GM23338 (cell line): ENCODE data around the gene SMURF1. TPM values are rescaled to one million over a fixed set of nuclear protein-coding genes. Genes with fewer than 3 reads are reported as not detected.

Source experiments
- ATAC-seq: fragments of 200-7000 bp; cut with Tn5 transposase; 3 replicates; pipeline ENCODE4 v1.9.1; 2020
- DNase-seq: peaks from one replicate; pipeline ENCODE4 v3.0.0-alpha.2; 2015; ENCODE audit warnings: low spot score
- H2AFZ ChIP-seq: fragments of 200-600 bp; sonication (generic); 2 replicates; pipeline ENCODE4 v1.8.0; 2016; ENCODE audit warnings: antibody characterized with exemption, mild to moderate bottlenecking, moderate library complexity
- H3F3A ChIP-seq: fragments of 200-600 bp; sonication (generic); replicated peaks from 2 replicates; pipeline ENCODE4 v1.8.0; 2017; ENCODE audit warnings: antibody characterized with exemption, mixed run types, low read depth
- H3K27ac ChIP-seq: fragments of 200-600 bp; sonication (generic); 2 replicates; pipeline ENCODE4 v1.6.1; 2016; ENCODE audit warnings: low read depth
- H3K27me3 ChIP-seq: fragments of 200-600 bp; sonication (generic); 2 replicates; pipeline ENCODE4 v1.8.0; 2016; ENCODE audit warnings: mild to moderate bottlenecking, mixed run types, moderate library complexity; ENCODE audit not compliant: insufficient read depth
- H3K36me3 ChIP-seq: fragments of 200-600 bp; sonication (generic); 2 replicates; pipeline ENCODE4 v1.8.0; 2016; ENCODE audit warnings: mild to moderate bottlenecking; ENCODE audit not compliant: insufficient read depth
- H3K4me1 ChIP-seq: fragments of 200-600 bp; sonication (generic); 2 replicates; pipeline ENCODE4 v1.8.0; 2016; ENCODE audit warnings: mild to moderate bottlenecking, moderate library complexity; ENCODE audit not compliant: insufficient read depth
- H3K4me2 ChIP-seq: fragments of 200-600 bp; sonication (generic); 2 replicates; pipeline ENCODE4 v1.7.1; 2017; ENCODE audit warnings: mixed run types
- H3K4me3 ChIP-seq: fragments of 200-600 bp; sonication (generic); 2 replicates; pipeline ENCODE4 v1.6.1; 2016; ENCODE audit warnings: mixed run types
- H3K79me2 ChIP-seq: fragments of 200-600 bp; sonication (generic); replicated peaks from 2 replicates; pipeline ENCODE4 v1.8.0; 2017; ENCODE audit warnings: mild to moderate bottlenecking; ENCODE audit not compliant: insufficient read depth
- H3K9me2 ChIP-seq: fragments of 200-600 bp; sonication (generic); 2 replicates; pipeline ENCODE4 v1.8.0; 2017; ENCODE audit not compliant: insufficient read depth
- H4K20me1 ChIP-seq: fragments of 200-600 bp; sonication (generic); replicated peaks from 2 replicates; pipeline ENCODE4 v1.8.0; 2017; ENCODE audit warnings: mild to moderate bottlenecking; ENCODE audit not compliant: insufficient read depth
- H3K27ac Mint-ChIP-seq: 2 replicates; pipeline ENCODE4 v1.8.0; 2020; ENCODE audit warnings: inconsistent platforms, mild to moderate bottlenecking, moderate library complexity, mixed read lengths
- H3K27me3 Mint-ChIP-seq: 3 replicates; pipeline ENCODE4 v1.8.0; 2022; ENCODE audit warnings: low read depth, mild to moderate bottlenecking, moderate library complexity, mixed read lengths, inconsistent platforms; ENCODE audit not compliant: insufficient read depth, poor library complexity
- H3K36me3 Mint-ChIP-seq: 3 replicates; pipeline ENCODE4 v1.8.0; 2021; ENCODE audit warnings: low read depth, mild to moderate bottlenecking, inconsistent platforms, moderate library complexity, mixed read lengths
- H3K4me1 Mint-ChIP-seq: 3 replicates; pipeline ENCODE4 v1.8.0; 2020; ENCODE audit warnings: mild to moderate bottlenecking, inconsistent platforms, mixed read lengths
- H3K4me3 Mint-ChIP-seq: 3 replicates; pipeline ENCODE4 v1.8.0; 2021; ENCODE audit warnings: moderate library complexity, mild to moderate bottlenecking, inconsistent platforms, mixed read lengths
- H3K9me3 Mint-ChIP-seq: 3 replicates; pipeline ENCODE4 v1.8.0; 2020; ENCODE audit warnings: moderate library complexity, mild to moderate bottlenecking, inconsistent platforms, mixed read lengths
- CREB1 ChIP-seq: fragments of 250-450 bp; sonication (Bioruptor Pico); IDR thresholded peaks from 2 replicates; pipeline ENCODE4 v1.5.0; 2020; ENCODE audit warnings: low read depth, mild to moderate bottlenecking, moderate library complexity
- CTCF ChIP-seq, 2 experiments: fragments of 200-600 bp in 1 of 2; sonication (generic) in 1 of 2; conservative IDR thresholded peaks; 2 replicates each; pipeline versions ENCODE4 v1.5.1 to v1.6.1; 2016 to 2017; ENCODE audit warnings: antibody characterized with exemption in 2 of 2, low read depth in 2 of 2, mild to moderate bottlenecking in 2 of 2, moderate library complexity in 1 of 2
- ETS1 ChIP-seq: IDR thresholded peaks from 2 replicates; pipeline ENCODE4 v1.6.1; 2016; ENCODE audit warnings: antibody characterized with exemption
- EZH2 ChIP-seq: fragments of 200-600 bp; sonication (generic); IDR thresholded peaks from one replicate; pipeline ENCODE4 v1.8.0; 2017; ENCODE audit warnings: antibody characterized with exemption, mild to moderate bottlenecking, low read depth; ENCODE audit not compliant: unreplicated experiment
- EZH2phosphoT487 ChIP-seq: fragments of 200-600 bp; sonication (generic); IDR thresholded peaks from one replicate; pipeline ENCODE4 v1.8.1; 2018; ENCODE audit warnings: antibody characterized with exemption; ENCODE audit not compliant: unreplicated experiment
- JUNB ChIP-seq: IDR thresholded peaks from one replicate; pipeline ENCODE4 v1.6.1; 2016; ENCODE audit warnings: antibody characterized with exemption; ENCODE audit not compliant: unreplicated experiment
- NANOG ChIP-seq: IDR thresholded peaks from 2 replicates; pipeline ENCODE4 v1.6.1; 2016; ENCODE audit warnings: antibody characterized with exemption, borderline replicate concordance
- POLR2AphosphoS5 ChIP-seq: IDR thresholded peaks from 2 replicates; pipeline ENCODE4 v1.6.1; 2016; ENCODE audit warnings: antibody characterized with exemption, low read depth
- REST ChIP-seq: IDR thresholded peaks from one replicate; pipeline ENCODE4 v1.6.1; 2018; ENCODE audit warnings: antibody characterized with exemption; ENCODE audit not compliant: unreplicated experiment
- STAT1 ChIP-seq: IDR thresholded peaks from one replicate; pipeline ENCODE4 v1.6.1; 2016; ENCODE audit warnings: antibody characterized with exemption; ENCODE audit not compliant: unreplicated experiment
- ZNF114 ChIP-seq: fragments of 250-450 bp; sonication (Bioruptor Pico); IDR thresholded peaks from 2 replicates; pipeline ENCODE4 v1.5.0; 2020; ENCODE audit warnings: mild to moderate bottlenecking, moderate library complexity
- ZNF331 ChIP-seq: fragments of 250-450 bp; sonication (Bioruptor Pico); IDR thresholded peaks from 2 replicates; pipeline ENCODE4 v1.5.0; 2020; ENCODE audit warnings: low read depth, mild to moderate bottlenecking, moderate library complexity
- ZNF462 ChIP-seq: fragments of 250-450 bp; sonication (Bioruptor Pico); IDR thresholded peaks from 2 replicates; pipeline ENCODE4 v1.5.0; 2020; ENCODE audit warnings: mild to moderate bottlenecking, moderate library complexity
- polyA plus RNA-seq: library from polyadenylated mRNA; unstranded; fragments of >200 nt; fragmentation: Nextera tagmentation; extraction: Ambion mirVana; gene quantifications from 2 replicates; pipeline ENCODE4 v1.2.1, GENCODE V29; 2016
- total RNA-seq: library from RNA; depleted of rRNA; stranded (reverse); fragments of >200 nt; shearing (Covaris generic); gene quantifications from 2 replicates; pipeline ENCODE4 v1.2.3, GENCODE V29; 2014

Gene SMURF1
- total and polyA plus RNA-seq, 2 experiments from 2014 or later: 5.8 to 23.9 TPM

- H3K27me3 ChIP-seq: no peaks in the 10 kb centered on the region
- no peak overlapping the region for H3K4me3 ChIP-seq
- H4K20me1 ChIP-seq: no peaks in the 10 kb centered on the region
- H3K4me2 ChIP-seq: no peak overlapping the region
- no peak for DNase-seq
- H3F3A ChIP-seq: no peaks in the 10 kb centered on the region
- TF ChIP-seq ZNF462 (CRISPR knock-in tag): no peak
- TF ChIP-seq ZNF114 (CRISPR knock-in tag): no peak
- TF ChIP-seq STAT1: no peak
- TF ChIP-seq CREB1: no peak
- TF ChIP-seq JUNB: no peak
- no peak for TF ChIP-seq EZH2
- TF ChIP-seq REST: no peak
- no peak for TF ChIP-seq ZNF331 (CRISPR knock-in tag)
- no peak for TF ChIP-seq NANOG
- TF ChIP-seq POLR2AphosphoS5: no peak
- no peak for TF ChIP-seq ETS1
- TF ChIP-seq EZH2phosphoT487: no peak
- TF ChIP-seq CTCF (conservative IDR thresholded peaks at IDR 0.05; ENCODE audit: low read depth in 2 of 2): no peak
- no peaks in the 10 kb centered on the region for H3K4me1 ChIP-seq
- Mint-ChIP-seq H3K4me1 (no peaks in the 10 kb centered on the region), H3K4me3 (no peak overlapping the region), H3K27me3 (peaks cover 6% of the 10 kb centered on the region), H3K9me3 (no peaks in the 10 kb centered on the region), H3K36me3 (peaks cover 86% of the 10 kb centered on the region), H3K27ac (no peak overlapping the region)
- H3K27ac ChIP-seq: no peak overlapping the region
- H3K9me2 ChIP-seq: no peaks in the 10 kb centered on the region
- ATAC-seq: no peak
- H3K36me3 ChIP-seq: peaks cover 27% of the 10 kb centered on the region
- H3K79me2 ChIP-seq: no peaks in the 10 kb centered on the region
- no peak overlapping the region for H2AFZ ChIP-seq
Observed at GRCh38 chr7:99011341-99011705, 132.6 kb downstream of the SMURF1 start.
